ENCODE results near the gene TACC2. TPM values are rescaled to one million over a fixed set of nuclear protein-coding genes. Genes with fewer than 3 reads are reported as not detected.

The TACC2 gene
- polyA plus RNA-seq, 4 donors = 28.6 to 99.5 (median 77.2) TPM

DNA sequence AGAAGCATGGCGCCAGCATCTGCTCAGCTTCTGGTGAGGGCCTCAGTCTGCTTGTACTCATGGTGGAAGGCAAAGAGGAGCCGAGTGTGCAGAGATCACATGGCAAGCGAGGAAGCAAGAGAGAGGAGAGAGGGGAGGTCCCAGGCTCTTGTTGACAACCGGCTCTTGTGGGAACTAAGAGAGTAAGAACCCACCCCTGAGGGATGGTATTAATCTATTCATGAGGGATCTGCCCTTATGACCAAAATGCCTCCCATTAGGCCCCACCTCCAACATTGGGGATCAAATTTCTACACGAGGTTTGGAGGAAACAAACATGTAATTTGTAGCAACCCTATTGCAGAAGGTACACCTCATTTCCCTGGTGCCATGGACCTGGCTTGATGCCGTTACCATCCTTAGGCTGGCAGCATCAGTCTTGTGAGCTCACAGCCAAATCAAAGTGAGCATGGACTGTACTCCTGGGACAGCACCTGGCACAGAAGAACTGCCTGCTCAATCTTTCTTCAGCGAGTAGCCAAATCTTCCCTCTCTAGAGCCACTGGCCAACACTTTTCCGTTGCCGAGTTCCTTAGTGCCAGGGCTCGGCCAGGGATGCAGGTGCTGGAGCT lies 288.7 kb downstream of the TACC2 start:
- H3K36me3 ChIP-seq (ENCODE audit: control insufficient read depth in 3 of 3, insufficient read depth in 2 of 3, low read depth in 1 of 3, low read length in 3 of 3) = no peaks in the 10 kb centered on the region
- FAIRE-seq (no peak), DNase-seq (no peak)
- H3K4me3 ChIP-seq (ENCODE audit: low read depth in 1 of 3, low read length in 3 of 3) = no peak overlapping the region
- peaks cover 0 to 10% (median 0%) of the 10 kb centered on the region in 3 donors for H3K4me1 ChIP-seq (ENCODE audit: control insufficient read depth in 3 of 3, insufficient read depth in 2 of 3, low read depth in 1 of 3, low read length in 2 of 3)
- WGBS, 3 donors = 71 to 82% (median 82%) methylated on average over 10 of the region's 10 CpGs
- peaks cover 0 to 3% of the 10 kb centered on the region in 2 donors for H3K9me3 ChIP-seq (ENCODE audit: control insufficient read depth in 2 of 2, insufficient read depth in 1 of 2, low read depth in 1 of 2, low read length in 1 of 2)
- no peaks in the 10 kb centered on the region for H3K27me3 ChIP-seq (ENCODE audit: control insufficient read depth in 3 of 3, insufficient read depth in 3 of 3, low read length in 3 of 3)
- H3K27ac ChIP-seq (ENCODE audit: low read depth in 1 of 3, low read length in 2 of 3) = no peak overlapping the region

DNA sequence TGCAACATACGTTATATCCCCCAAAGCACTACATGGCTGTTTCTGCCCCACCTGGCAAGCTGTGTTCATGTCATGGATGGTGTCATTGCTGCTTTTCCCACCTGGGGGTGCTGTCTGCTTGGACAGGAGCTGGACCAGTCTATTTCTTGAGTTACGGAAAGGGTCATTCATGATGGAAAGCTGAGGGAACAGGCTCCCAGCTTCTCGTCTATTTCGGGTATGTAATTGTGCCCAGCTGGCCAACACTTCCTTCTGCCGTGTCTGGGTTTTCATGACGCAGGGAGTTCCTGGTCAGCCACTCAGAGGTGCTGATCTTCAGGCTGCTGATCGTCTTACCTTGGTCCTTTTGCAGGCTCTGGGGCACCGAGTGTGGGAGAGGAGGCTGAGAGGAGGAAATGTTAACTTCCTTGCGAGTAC lies 290.8 kb downstream of the TACC2 start:
- 32 to 37% (median 37%) methylated on average over 9 of the region's 9 CpGs for WGBS, 3 donors
- peaks cover 0 to 3% of the 10 kb centered on the region in 2 donors for H3K9me3 ChIP-seq (ENCODE audit: control insufficient read depth in 2 of 2, insufficient read depth in 1 of 2, low read depth in 1 of 2, low read length in 1 of 2)
- no peaks in the 10 kb centered on the region for H3K27me3 ChIP-seq (ENCODE audit: control insufficient read depth in 3 of 3, insufficient read depth in 3 of 3, low read length in 3 of 3)
- FAIRE-seq (no peak), DNase-seq (peak; percentile 28 to 63)
- H3K4me3 ChIP-seq (ENCODE audit: low read depth in 1 of 3, low read length in 3 of 3) = no peak overlapping the region
- H3K36me3 ChIP-seq (ENCODE audit: control insufficient read depth in 3 of 3, insufficient read depth in 2 of 3, low read depth in 1 of 3, low read length in 3 of 3) = no peaks in the 10 kb centered on the region
- peaks cover 0 to 10% (median 0%) of the 10 kb centered on the region in 3 donors for H3K4me1 ChIP-seq (ENCODE audit: control insufficient read depth in 3 of 3, insufficient read depth in 2 of 3, low read depth in 1 of 3, low read length in 2 of 3)
- no peak overlapping the region for H3K27ac ChIP-seq (ENCODE audit: low read depth in 1 of 3, low read length in 2 of 3)

DNA sequence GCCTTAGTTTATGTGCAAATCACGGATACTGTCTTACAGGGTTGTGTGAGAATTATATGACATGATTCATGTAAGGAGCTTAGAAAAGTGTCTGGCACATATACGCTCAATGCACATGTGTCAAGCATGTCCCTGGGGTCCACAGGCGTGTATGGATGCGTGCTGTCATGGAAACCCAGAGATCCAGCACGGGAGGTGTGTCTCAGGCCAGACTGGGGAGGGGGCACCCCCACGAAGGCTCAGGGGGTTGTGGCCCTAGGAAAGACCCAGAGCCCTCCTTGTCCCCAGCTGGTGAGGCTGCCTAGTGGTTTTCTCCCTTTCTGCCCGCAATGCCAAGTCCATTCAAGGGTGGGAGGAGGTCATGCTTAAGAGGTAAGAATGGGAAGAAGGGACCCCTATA lies 291.2 kb downstream of the TACC2 start:
- no peak for FAIRE-seq
- WGBS, 3 donors = 69 to 74% (median 70%) methylated on average over 7 of the region's 7 CpGs
- H3K36me3 ChIP-seq (ENCODE audit: control insufficient read depth in 3 of 3, insufficient read depth in 2 of 3, low read depth in 1 of 3, low read length in 3 of 3) = no peaks in the 10 kb centered on the region

DNA sequence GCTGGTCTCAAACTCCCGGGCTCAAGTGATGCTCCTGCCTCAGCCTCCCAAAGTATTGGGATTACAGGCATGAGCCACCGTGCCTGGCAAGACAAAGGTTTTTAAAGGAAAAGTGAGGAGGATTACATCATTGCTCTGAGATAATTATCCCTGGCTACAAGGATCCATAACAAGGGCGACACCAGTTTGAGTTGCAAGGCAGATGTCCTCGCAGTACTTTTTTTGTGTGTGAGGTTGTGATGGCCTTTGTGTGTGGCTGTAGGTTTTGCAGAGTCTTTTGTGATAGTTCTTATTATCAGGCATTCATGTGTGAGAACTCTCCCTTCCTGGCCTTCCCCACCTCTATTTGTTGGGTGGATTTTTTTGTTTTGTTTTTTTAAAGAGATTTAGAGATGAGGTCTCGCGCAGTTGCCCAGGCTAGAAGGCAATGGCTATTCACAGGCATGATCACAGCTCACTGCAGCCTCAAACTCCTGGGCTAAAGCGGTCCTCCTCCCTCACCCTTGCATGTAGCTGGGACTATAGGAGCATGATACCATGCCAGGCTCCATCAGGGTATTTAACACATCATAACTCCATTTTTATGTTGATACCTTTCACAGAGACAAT lies 292.2 kb downstream of the TACC2 start:
- H3K4me1 ChIP-seq (ENCODE audit: control insufficient read depth in 3 of 3, insufficient read depth in 2 of 3, low read depth in 1 of 3, low read length in 2 of 3) = peaks cover 0 to 10% (median 0%) of the 10 kb centered on the region in 3 donors
- WGBS, 3 donors = 89 to 94% (median 93%) methylated on average over 7 of the region's 7 CpGs
- H3K4me3 ChIP-seq (ENCODE audit: low read depth in 1 of 3, low read length in 3 of 3) = no peak overlapping the region
- no peak overlapping the region for H3K27ac ChIP-seq (ENCODE audit: low read depth in 1 of 3, low read length in 2 of 3)
- no peaks in the 10 kb centered on the region for H3K36me3 ChIP-seq (ENCODE audit: control insufficient read depth in 3 of 3, insufficient read depth in 2 of 3, low read depth in 1 of 3, low read length in 3 of 3)
- DNase-seq (no peak), FAIRE-seq (no peak)
- peaks cover 0 to 3% of the 10 kb centered on the region in 2 donors for H3K9me3 ChIP-seq (ENCODE audit: control insufficient read depth in 2 of 2, insufficient read depth in 1 of 2, low read depth in 1 of 2, low read length in 1 of 2)
- H3K27me3 ChIP-seq (ENCODE audit: control insufficient read depth in 3 of 3, insufficient read depth in 3 of 3, low read length in 3 of 3) = no peaks in the 10 kb centered on the region

More for the DNA sequence above, 291.2 kb downstream of the TACC2 start:
- peaks cover 0 to 3% of the 10 kb centered on the region in 2 donors for H3K9me3 ChIP-seq (ENCODE audit: control insufficient read depth in 2 of 2, insufficient read depth in 1 of 2, low read depth in 1 of 2, low read length in 1 of 2)
- H3K27ac ChIP-seq (ENCODE audit: low read depth in 1 of 3, low read length in 2 of 3) = no peak overlapping the region
- no peaks in the 10 kb centered on the region for H3K27me3 ChIP-seq (ENCODE audit: control insufficient read depth in 3 of 3, insufficient read depth in 3 of 3, low read length in 3 of 3)
- no peak for DNase-seq
- H3K4me1 ChIP-seq (ENCODE audit: control insufficient read depth in 3 of 3, insufficient read depth in 2 of 3, low read depth in 1 of 3, low read length in 2 of 3) = peaks cover 0 to 10% (median 0%) of the 10 kb centered on the region in 3 donors
- H3K4me3 ChIP-seq (ENCODE audit: low read depth in 1 of 3, low read length in 3 of 3) = no peak overlapping the region

DNA sequence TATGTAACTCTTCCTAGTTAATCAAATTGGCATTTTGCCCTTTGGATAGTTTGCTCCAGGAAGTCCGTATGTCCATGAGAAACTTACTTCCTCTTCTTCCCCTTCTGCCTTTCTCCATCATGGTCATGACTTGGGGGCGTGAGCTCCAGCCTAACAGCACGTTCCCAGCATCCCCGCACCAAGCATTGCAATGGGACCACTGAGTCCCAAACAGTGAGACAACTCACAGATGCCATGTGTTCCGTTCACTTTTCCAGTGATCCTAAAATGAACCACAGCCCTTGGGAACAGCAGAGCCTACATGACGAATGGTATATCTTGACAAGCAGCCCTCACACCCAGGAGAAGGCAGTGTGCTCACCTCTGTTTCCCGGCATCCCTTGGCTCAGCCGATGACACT lies 292.8 kb downstream of the TACC2 start:
- Histone ChIP-seq H3K36me3 (ENCODE audit: control insufficient read depth in 3 of 3, insufficient read depth in 2 of 3, low read depth in 1 of 3, low read length in 3 of 3) (no peaks in the 10 kb centered on the region), H3K4me1 (ENCODE audit: control insufficient read depth in 3 of 3, insufficient read depth in 2 of 3, low read depth in 1 of 3, low read length in 2 of 3) (peaks cover 0 to 6% (median 0%) of the 10 kb centered on the region in 3 donors), H3K9me3 (ENCODE audit: control insufficient read depth in 2 of 2, insufficient read depth in 1 of 2, low read depth in 1 of 2, low read length in 1 of 2) (peaks cover 0 to 3% of the 10 kb centered on the region in 2 donors), H3K27me3 (ENCODE audit: control insufficient read depth in 3 of 3, insufficient read depth in 3 of 3, low read length in 3 of 3) (no peaks in the 10 kb centered on the region), H3K4me3 (ENCODE audit: low read depth in 1 of 3, low read length in 3 of 3) (no peak overlapping the region), H3K27ac (ENCODE audit: low read depth in 1 of 3, low read length in 2 of 3) (peak overlapping the region in 1 of 3 donors; percentile 3)
- WGBS, 3 donors = 75 to 83% (median 82%) methylated on average over 8 of the region's 8 CpGs
- DNase-seq = peak in 1 of 2 donors; percentile 10
- no peak for FAIRE-seq

DNA sequence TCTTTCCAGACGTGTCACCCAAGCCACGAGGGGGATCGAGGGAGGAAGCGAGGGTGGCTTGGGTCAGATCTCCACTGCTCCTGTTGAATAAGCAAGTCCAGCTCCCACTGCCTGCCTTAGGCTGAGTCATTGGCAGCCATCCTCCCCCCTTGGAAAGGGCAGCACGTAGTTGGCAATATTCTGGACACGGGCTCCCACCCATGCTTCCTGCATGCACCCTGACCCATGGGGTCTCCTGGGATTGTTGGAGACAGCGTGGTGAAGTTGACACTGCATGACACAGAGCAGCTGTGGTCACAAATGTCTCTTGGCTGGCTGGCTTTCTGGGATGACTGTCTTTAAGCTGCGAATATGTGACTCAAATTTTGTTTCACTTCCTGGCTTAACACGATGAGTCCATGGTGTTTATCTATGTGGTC lies 293.3 kb downstream of the TACC2 start:
- no peak for FAIRE-seq
- H3K4me1 ChIP-seq (ENCODE audit: control insufficient read depth in 3 of 3, insufficient read depth in 2 of 3, low read depth in 1 of 3, low read length in 2 of 3) = peaks cover 0 to 2% (median 0%) of the 10 kb centered on the region in 3 donors
- no peaks in the 10 kb centered on the region for H3K36me3 ChIP-seq (ENCODE audit: control insufficient read depth in 3 of 3, insufficient read depth in 2 of 3, low read depth in 1 of 3, low read length in 3 of 3)
- WGBS, 3 donors = 70 to 80% (median 74%) methylated on average over 9 of the region's 9 CpGs
- H3K27me3 ChIP-seq (ENCODE audit: control insufficient read depth in 3 of 3, insufficient read depth in 3 of 3, low read length in 3 of 3) = no peaks in the 10 kb centered on the region
- DNase-seq = no peak
- H3K27ac ChIP-seq (ENCODE audit: low read depth in 1 of 3, low read length in 2 of 3) = peak overlapping the region in 1 of 3 donors; percentile 3
- H3K4me3 ChIP-seq (ENCODE audit: low read depth in 1 of 3, low read length in 3 of 3) = no peak overlapping the region
- peaks cover 0 to 3% of the 10 kb centered on the region in 2 donors for H3K9me3 ChIP-seq (ENCODE audit: control insufficient read depth in 2 of 2, insufficient read depth in 1 of 2, low read depth in 1 of 2, low read length in 1 of 2)

DNA sequence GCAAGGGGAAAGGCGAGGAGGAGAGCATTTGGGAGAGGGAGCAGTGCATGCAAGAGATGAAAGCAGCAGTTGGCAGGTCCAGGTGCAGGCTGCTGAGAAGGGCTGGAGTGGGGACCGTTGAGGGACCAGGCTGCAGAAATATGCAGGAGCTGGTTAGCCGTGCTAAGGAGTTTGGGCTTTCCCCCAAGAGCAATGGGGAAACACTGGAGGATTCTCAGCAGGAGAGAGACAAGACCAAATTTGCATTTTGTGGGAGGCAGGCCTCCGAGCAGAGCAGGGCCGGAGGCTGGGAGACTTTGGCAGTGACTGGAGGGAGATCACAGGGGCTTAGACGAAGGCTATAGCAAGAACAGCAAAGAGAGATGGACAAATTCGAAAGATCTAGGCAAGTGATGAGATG lies 293.9 kb downstream of the TACC2 start:
- no peaks in the 10 kb centered on the region for H3K36me3 ChIP-seq (ENCODE audit: control insufficient read depth in 3 of 3, insufficient read depth in 2 of 3, low read depth in 1 of 3, low read length in 3 of 3)
- H3K27me3 ChIP-seq (ENCODE audit: control insufficient read depth in 3 of 3, insufficient read depth in 3 of 3, low read length in 3 of 3) = no peaks in the 10 kb centered on the region
- DNase-seq = no peak
- no peaks in the 10 kb centered on the region for H3K9me3 ChIP-seq (ENCODE audit: control insufficient read depth in 2 of 2, insufficient read depth in 1 of 2, low read depth in 1 of 2, low read length in 1 of 2)
- H3K4me1 ChIP-seq (ENCODE audit: control insufficient read depth in 3 of 3, insufficient read depth in 2 of 3, low read depth in 1 of 3, low read length in 2 of 3) = no peaks in the 10 kb centered on the region
- WGBS, 3 donors = 69 to 89% (median 82%) methylated on average over 7 of the region's 7 CpGs
- no peak overlapping the region for H3K27ac ChIP-seq (ENCODE audit: low read depth in 1 of 3, low read length in 2 of 3)
- H3K4me3 ChIP-seq (ENCODE audit: low read depth in 1 of 3, low read length in 3 of 3) = no peak overlapping the region
- no peak for FAIRE-seq

DNA sequence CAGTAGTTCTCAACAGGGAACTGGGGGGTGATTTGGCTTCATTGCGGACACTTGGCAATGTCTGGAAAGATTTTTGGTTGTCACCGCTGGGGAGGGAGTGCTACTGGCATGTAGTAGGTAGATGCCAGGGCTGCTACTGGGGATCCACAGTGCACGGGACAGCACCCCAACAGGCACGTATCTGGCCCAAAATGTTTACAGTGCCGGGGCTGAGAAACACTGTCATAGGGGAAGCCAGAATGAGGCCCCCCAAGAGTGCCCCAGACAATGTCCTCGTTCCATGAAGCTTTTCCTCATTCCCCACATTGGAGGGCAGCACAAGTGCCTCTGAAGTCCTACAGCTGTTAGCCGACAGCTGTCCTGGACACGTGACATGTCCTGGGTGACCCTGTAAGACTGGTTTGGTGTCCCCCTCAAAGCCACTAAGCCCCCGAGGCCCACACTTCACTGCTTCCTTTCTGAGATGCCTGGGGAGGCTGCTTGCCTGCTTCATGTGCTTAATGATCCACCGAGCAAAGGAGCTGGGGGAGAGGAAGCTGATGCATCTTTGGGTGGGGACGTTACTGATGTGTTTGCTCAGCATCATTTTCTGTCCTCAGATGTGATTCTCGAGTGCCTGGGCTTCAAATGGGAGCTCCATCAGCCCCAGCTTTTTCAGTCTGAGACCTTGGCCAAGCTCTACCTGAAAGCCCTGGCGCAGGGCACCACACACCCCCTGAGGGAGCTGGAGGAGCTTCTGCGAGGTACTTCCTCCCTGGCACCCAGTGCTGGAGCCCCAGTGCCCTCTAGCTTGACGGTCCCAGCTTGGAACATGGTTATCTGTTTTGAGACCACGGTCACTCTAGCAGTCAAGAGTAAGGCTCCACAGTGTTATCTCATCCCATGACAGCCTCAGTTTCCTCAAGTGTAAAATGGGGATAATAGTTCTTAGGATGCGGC lies 296.8 kb downstream of the TACC2 start:
- WGBS, 3 donors = 77 to 80% (median 78%) methylated on average over 17 of the region's 17 CpGs
- H3K36me3 ChIP-seq (ENCODE audit: control insufficient read depth in 3 of 3, insufficient read depth in 2 of 3, low read depth in 1 of 3, low read length in 3 of 3) = no peaks in the 10 kb centered on the region
- H3K27me3 ChIP-seq (ENCODE audit: control insufficient read depth in 3 of 3, insufficient read depth in 3 of 3, low read length in 3 of 3) = no peaks in the 10 kb centered on the region
- H3K9me3 ChIP-seq (ENCODE audit: control insufficient read depth in 2 of 2, insufficient read depth in 1 of 2, low read depth in 1 of 2, low read length in 1 of 2) = no peaks in the 10 kb centered on the region
- no peak overlapping the region for H3K4me3 ChIP-seq (ENCODE audit: low read depth in 1 of 3, low read length in 3 of 3)
- H3K4me1 ChIP-seq (ENCODE audit: control insufficient read depth in 3 of 3, insufficient read depth in 2 of 3, low read depth in 1 of 3, low read length in 2 of 3) = no peaks in the 10 kb centered on the region
- DNase-seq (no peak), FAIRE-seq (no peak)
- no peak overlapping the region for H3K27ac ChIP-seq (ENCODE audit: low read depth in 1 of 3, low read length in 2 of 3)

Data from small intestine (tissue), 7 donors.